GM21390 (cell line): Measurements from ENCODE around the gene MUCL3.
"Not testable (repeated sequence)": the region's sequence is repeated elsewhere in the genome, so short reads cannot be mapped to it uniquely, and the experiment has no call there.

Experiments
- ATAC-seq: cut with Tn5 transposase; IDR thresholded peaks from one replicate; pipeline ENCODE4 v1.9.1; 2021; ENCODE audit not compliant: unreplicated experiment

The MUCL3 gene

GRCh38 chr6:30940361-30940986, at the start of gene MUCL3:
TSS of gene MUCL3 (plus strand) at chr6:30940973. CDS start at chr6:30941000, 27 bp downstream.
- no peak for ATAC-seq

GRCh38 chr6:30891450-30891723, 49.4 kb upstream of the MUCL3 start:
- no peak for ATAC-seq

- ATAC-seq: no peak
Observed at GRCh38 chr6:30891816-30892538, 48.8 kb upstream of the MUCL3 start.

GRCh38 chr6:30893001-30893591, 47.7 kb upstream of the MUCL3 start:
- no peak for ATAC-seq

- no peak for ATAC-seq
Observed at GRCh38 chr6:30893666-30894065, 47.1 kb upstream of the MUCL3 start.

- ATAC-seq: no peak
Observed at GRCh38 chr6:30894381-30894780, 46.4 kb upstream of the MUCL3 start.

- no peak for ATAC-seq
Observed at GRCh38 chr6:30894935-30895334, 45.8 kb upstream of the MUCL3 start.

GRCh38 chr6:30895343-30895742, 45.4 kb upstream of the MUCL3 start:
- no peak for ATAC-seq

GRCh38 chr6:30896541-30896940, 44.2 kb upstream of the MUCL3 start:
- ATAC-seq: no peak

- ATAC-seq: no peak
Observed at GRCh38 chr6:30897882-30898281, 42.9 kb upstream of the MUCL3 start.

GRCh38 chr6:30898750-30899360, 41.9 kb upstream of the MUCL3 start:
- ATAC-seq: no peak

GRCh38 chr6:30900863-30901417, 39.8 kb upstream of the MUCL3 start:
- no peak for ATAC-seq

- no peak for ATAC-seq
Observed at GRCh38 chr6:30901436-30901835, 39.3 kb upstream of the MUCL3 start.

- ATAC-seq: not testable (repeated sequence)
Observed at GRCh38 chr6:30902196-30902595, 38.6 kb upstream of the MUCL3 start.

GRCh38 chr6:30902709-30903108, 38.1 kb upstream of the MUCL3 start:
- ATAC-seq: no peak

GRCh38 chr6:30903236-30903635, 37.5 kb upstream of the MUCL3 start:
- ATAC-seq: no peak

GRCh38 chr6:30907290-30907757, 33.4 kb upstream of the MUCL3 start:
- not testable (repeated sequence) for ATAC-seq

GRCh38 chr6:30907758-30908591, 32.8 kb upstream of the MUCL3 start, which contains the start of gene GTF2H4:
TSS of gene GTF2H4 (plus strand) at chr6:30908207.
- ATAC-seq: peak; percentile 89

- no peak for ATAC-seq
Observed at GRCh38 chr6:30908700-30909099, 32.1 kb upstream of the MUCL3 start.

- ATAC-seq: not testable (repeated sequence)
Observed at GRCh38 chr6:30910473-30910872, 30.3 kb upstream of the MUCL3 start.
